WTC11 (cell line): ENCODE results near the gene UBXN10. TPM values are rescaled to one million over a fixed set of nuclear protein-coding genes. Genes with fewer than 3 reads are reported as not detected.

ENCODE experiments used
- ATAC-seq: fragments of 200-7000 bp; cut with Tn5 transposase; 2 replicates; pipeline ENCODE4 v1.10.0; 2021; ENCODE audit warnings: mild to moderate bottlenecking, moderate library complexity
- CTCF ChIA-PET: fragments of 300-600 bp; sonication (Branson Sonifier 250); formaldehyde crosslinking; loops from one replicate; lab custom pipeline; 2021; ENCODE audit warnings: antibody characterized with exemption; lab: Charles Lee
- POLR2A ChIA-PET: fragments of 350-600 bp; sonication (Branson Sonifier 250); formaldehyde crosslinking; loops from one replicate; lab custom pipeline; 2021; ENCODE audit warnings: antibody characterized with exemption; lab: Charles Lee
- DNase-seq: peaks from one replicate; pipeline ENCODE4 v3.0.0; 2021; ENCODE audit warnings: low spot score
- H3K27ac Mint-ChIP-seq: 2 replicates; pipeline ENCODE4 v1.8.0; 2021; ENCODE audit warnings: mixed read lengths
- H3K27me3 Mint-ChIP-seq: 2 replicates; pipeline ENCODE4 v1.8.0; 2021; ENCODE audit warnings: low read depth, mild to moderate bottlenecking, moderate library complexity, mixed read lengths
- H3K36me3 Mint-ChIP-seq: 2 replicates; pipeline ENCODE4 v1.8.0; 2021; ENCODE audit warnings: mixed read lengths
- H3K4me1 Mint-ChIP-seq: 2 replicates; pipeline ENCODE4 v1.8.0; 2022; ENCODE audit warnings: mixed read lengths
- H3K4me3 Mint-ChIP-seq: 2 replicates; pipeline ENCODE4 v1.8.0; 2021; ENCODE audit warnings: mild to moderate bottlenecking, moderate library complexity, mixed read lengths
- H3K9me3 Mint-ChIP-seq: 2 replicates; pipeline ENCODE4 v1.8.0; 2021; ENCODE audit warnings: mixed read lengths
- ATF1 ChIP-seq: sonication (generic); formaldehyde crosslinking; IDR thresholded peaks from 2 replicates; pipeline ENCODE4 v1.8.1; 2023; ENCODE audit warnings: mild to moderate bottlenecking, moderate library complexity, missing genetic modification reagents
- CBFB ChIP-seq: sonication (generic); formaldehyde crosslinking; IDR thresholded peaks from 2 replicates; pipeline ENCODE4 v1.8.1; 2022; ENCODE audit warnings: mild to moderate bottlenecking, low read depth, missing genetic modification reagents
- CREB1 ChIP-seq: sonication (generic); formaldehyde crosslinking; IDR thresholded peaks from 2 replicates; pipeline ENCODE4 v1.8.0; 2023; ENCODE audit warnings: mild to moderate bottlenecking, missing genetic modification reagents
- ESRRA ChIP-seq: sonication (generic); formaldehyde crosslinking; IDR thresholded peaks from 2 replicates; pipeline ENCODE4 v1.8.1; 2022; ENCODE audit warnings: mild to moderate bottlenecking, missing genetic modification reagents, borderline replicate concordance
- FOXJ3 ChIP-seq: sonication (generic); formaldehyde crosslinking; IDR thresholded peaks from 2 replicates; pipeline ENCODE4 v1.9.0; 2021; ENCODE audit warnings: missing genetic modification reagents, mild to moderate bottlenecking, borderline replicate concordance
- FOXP1 ChIP-seq: sonication (generic); formaldehyde crosslinking; IDR thresholded peaks from 2 replicates; pipeline ENCODE4 v1.8.0; 2022; ENCODE audit warnings: missing genetic modification reagents, mild to moderate bottlenecking, moderate library complexity, borderline replicate concordance
- FOXP4 ChIP-seq: sonication (generic); formaldehyde crosslinking; IDR thresholded peaks from 2 replicates; pipeline ENCODE4 v1.8.0; 2022; ENCODE audit warnings: mild to moderate bottlenecking, missing genetic modification reagents
- GABPB1 ChIP-seq: sonication (generic); formaldehyde crosslinking; IDR thresholded peaks from 2 replicates; pipeline ENCODE4 v1.8.1; 2023; ENCODE audit warnings: mild to moderate bottlenecking, missing genetic modification reagents
- GRHL2 ChIP-seq: fragments of 250-450 bp; sonication (Bioruptor Pico); IDR thresholded peaks from 2 replicates; pipeline ENCODE4 v1.8.0; 2022; ENCODE audit warnings: mild to moderate bottlenecking, moderate library complexity; ENCODE audit not compliant: insufficient replicate concordance, severe bottlenecking
- HMGXB4 ChIP-seq: sonication (generic); formaldehyde crosslinking; IDR thresholded peaks from 2 replicates; pipeline ENCODE4 v1.8.1; 2023; ENCODE audit warnings: mild to moderate bottlenecking, moderate library complexity, missing genetic modification reagents
- KAT7 ChIP-seq: sonication (generic); formaldehyde crosslinking; IDR thresholded peaks from 2 replicates; pipeline ENCODE4 v1.8.1; 2023; ENCODE audit warnings: missing genetic modification reagents, mild to moderate bottlenecking, borderline replicate concordance
- NFE2L1 ChIP-seq: sonication (generic); formaldehyde crosslinking; IDR thresholded peaks from 2 replicates; pipeline ENCODE4 v1.8.1; 2023; ENCODE audit warnings: missing genetic modification reagents
- NR1H2 ChIP-seq: sonication (generic); formaldehyde crosslinking; IDR thresholded peaks from 2 replicates; pipeline ENCODE4 v1.9.0; 2021; ENCODE audit warnings: mild to moderate bottlenecking, moderate library complexity, missing genetic modification reagents
- SMAD4 ChIP-seq: sonication (generic); formaldehyde crosslinking; IDR thresholded peaks from 2 replicates; pipeline ENCODE4 v1.8.0; 2022; ENCODE audit warnings: mild to moderate bottlenecking, missing genetic modification reagents
- SOX15 ChIP-seq: fragments of 250-450 bp; sonication (Bioruptor Pico); IDR thresholded peaks from 2 replicates; pipeline ENCODE4 v1.9.0; 2021; ENCODE audit warnings: mild to moderate bottlenecking
- TEAD4 ChIP-seq: sonication (generic); formaldehyde crosslinking; IDR thresholded peaks from 2 replicates; pipeline ENCODE4 v1.8.0; 2022; ENCODE audit warnings: mild to moderate bottlenecking, missing genetic modification reagents
- USF1 ChIP-seq: sonication (generic); formaldehyde crosslinking; IDR thresholded peaks from 2 replicates; pipeline ENCODE4 v1.8.0; 2022; ENCODE audit warnings: mild to moderate bottlenecking, missing genetic modification reagents
- ZNF232 ChIP-seq: sonication (generic); formaldehyde crosslinking; IDR thresholded peaks from 2 replicates; pipeline ENCODE4 v1.8.0; 2022; ENCODE audit warnings: mild to moderate bottlenecking, missing genetic modification reagents
- ZNF263 ChIP-seq: sonication (generic); formaldehyde crosslinking; IDR thresholded peaks from 2 replicates; pipeline ENCODE4 v1.8.1; 2022; ENCODE audit warnings: low read depth, mild to moderate bottlenecking, moderate library complexity, missing genetic modification reagents
- ZNF423 ChIP-seq: fragments of 250-450 bp; sonication (Bioruptor Pico); IDR thresholded peaks from 2 replicates; pipeline ENCODE4 v2.1.2; 2022; ENCODE audit warnings: mild to moderate bottlenecking, moderate library complexity
- ZNF425 ChIP-seq: fragments of 250-450 bp; sonication (Bioruptor Pico); conservative IDR thresholded peaks from 2 replicates; pipeline ENCODE4 v1.9.0; 2021; ENCODE audit warnings: mild to moderate bottlenecking
- ZNF671 ChIP-seq: fragments of 250-450 bp; sonication (Bioruptor Pico); IDR thresholded peaks from 2 replicates; pipeline ENCODE4 v1.8.0; 2021; ENCODE audit warnings: mild to moderate bottlenecking
- total RNA-seq: library from RNA; stranded (reverse); gene quantifications from 3 replicates; pipeline ENCODE4 v1.2.3, GENCODE V29; 2021

Gene UBXN10
- total RNA-seq, 1 experiment from 2014 or later, result 0.52 TPM

GRCh38 chr1:20139776-20140612 lies 45.9 kb upstream of the UBXN10 start:
- no peak for TF ChIP-seq TEAD4
- TF ChIP-seq ZNF671 (CRISPR knock-in tag), result no peak
- Mint-ChIP-seq H3K4me3 (no peak overlapping the region), H3K27ac (no peak overlapping the region; the same call in 1 of the 2 replicates), H3K4me1 (no peaks in the 10 kb centered on the region), H3K27me3 (0 out of 2 replicates have a peak, but pooled peaks cover 3% of the 10 kb centered on the region), H3K9me3 (peaks cover 11% of the 10 kb centered on the region), H3K36me3 (peaks cover 8% of the 10 kb centered on the region)
- POLR2A ChIA-PET, result no interaction called here
- DNase-seq (no peak), ATAC-seq (no peak)
- CTCF ChIA-PET, result no interaction called here

GRCh38 chr1:20141001-20141400 lies 44.9 kb upstream of the UBXN10 start:
- POLR2A ChIA-PET, result no interaction called here
- Mint-ChIP-seq H3K27me3 (0 out of 2 replicates have a peak, but pooled peaks cover 3% of the 10 kb centered on the region), H3K27ac (no peak overlapping the region), H3K4me3 (no peak overlapping the region), H3K36me3 (peaks cover 8% of the 10 kb centered on the region), H3K4me1 (no peaks in the 10 kb centered on the region), H3K9me3 (peaks cover 11% of the 10 kb centered on the region)
- TF ChIP-seq FOXP1 (CRISPR knock-in tag) (no peak), KAT7 (no peak), NFE2L1 (no peak), ZNF263 (CRISPR knock-in tag) (no peak), ZNF232 (CRISPR knock-in tag) (no peak), FOXP4 (CRISPR knock-in tag) (no peak), GABPB1 (CRISPR knock-in tag) (no peak), SMAD4 (CRISPR knock-in tag) (no peak), FOXJ3 (CRISPR knock-in tag) (no peak), ESRRA (CRISPR knock-in tag) (no peak), GRHL2 (CRISPR knock-in tag) (no peak), NR1H2 (no peak), CBFB (CRISPR knock-in tag) (no peak), ZNF423 (CRISPR knock-in tag) (no peak), CREB1 (CRISPR knock-in tag) (no peak), ZNF425 (no peak), USF1 (CRISPR knock-in tag) (no peak), HMGXB4 (CRISPR knock-in tag) (no peak), ATF1 (CRISPR knock-in tag) (no peak), SOX15 (CRISPR knock-in tag) (no peak)
- DNase-seq, result no peak
- no peak for ATAC-seq
- CTCF ChIA-PET, result no interaction called here
